Measurements from ENCODE around the gene DDX51.
A peak's percentile ranks its signal among the peaks of the same experiment; 100 is the strongest.

Gene DDX51

DNA sequence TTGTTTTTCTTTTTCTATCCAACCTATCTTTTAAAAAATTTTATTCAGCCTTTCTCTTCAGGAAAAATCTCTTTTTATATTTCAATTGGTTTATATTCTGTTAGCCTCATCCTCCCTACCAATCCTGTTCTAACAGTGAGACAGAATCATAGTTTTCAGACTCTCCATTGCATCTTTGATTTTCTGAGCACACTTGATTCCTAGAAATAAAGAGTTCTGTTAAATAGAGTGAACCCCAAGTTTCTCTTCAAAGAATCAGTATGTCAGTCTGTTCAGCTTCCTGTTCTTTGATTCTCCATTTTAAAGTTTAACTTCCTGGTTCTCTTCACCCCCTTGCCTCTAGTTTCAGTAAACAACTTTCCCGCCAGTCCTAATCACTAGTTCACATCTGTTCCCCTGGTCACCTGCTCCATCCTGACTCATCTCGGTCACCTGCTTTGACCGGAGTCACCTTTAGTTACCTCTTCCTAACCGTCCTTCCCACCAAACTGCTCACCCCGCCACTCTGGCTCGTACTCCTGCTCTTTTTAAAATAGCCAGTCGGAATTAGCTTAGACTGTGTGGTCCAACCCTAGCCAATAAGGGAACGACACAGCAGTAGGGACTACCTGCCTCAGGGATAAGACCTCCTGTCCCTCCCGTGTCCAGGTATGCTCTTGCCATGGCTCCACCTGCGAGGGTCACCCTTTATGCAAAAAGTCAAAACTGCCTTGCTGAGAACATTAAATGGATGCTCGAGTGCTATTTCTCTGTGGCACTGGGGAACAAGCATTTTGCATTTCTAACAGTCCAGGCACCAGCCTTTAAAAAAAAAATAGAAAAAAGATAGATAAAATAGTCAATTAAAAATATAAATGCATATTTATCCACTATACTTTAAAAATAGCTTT lies 48.4 kb downstream of the DDX51 start:
- peak overlapping the region; percentile 84 for H3K27ac Mint-ChIP-seq
- H3K4me3 Mint-ChIP-seq, result peak overlapping the region; percentile 25
- no peaks in the 10 kb centered on the region for H3K27me3 Mint-ChIP-seq (ENCODE audit: low read depth)
- peaks cover 31% of the 10 kb centered on the region for H3K36me3 Mint-ChIP-seq (ENCODE audit: low read depth)
- peaks cover 9% of the 10 kb centered on the region for H3K4me1 Mint-ChIP-seq (ENCODE audit: low read depth)
- H3K9me3 Mint-ChIP-seq, result peaks cover 12% of the 10 kb centered on the region

DNA sequence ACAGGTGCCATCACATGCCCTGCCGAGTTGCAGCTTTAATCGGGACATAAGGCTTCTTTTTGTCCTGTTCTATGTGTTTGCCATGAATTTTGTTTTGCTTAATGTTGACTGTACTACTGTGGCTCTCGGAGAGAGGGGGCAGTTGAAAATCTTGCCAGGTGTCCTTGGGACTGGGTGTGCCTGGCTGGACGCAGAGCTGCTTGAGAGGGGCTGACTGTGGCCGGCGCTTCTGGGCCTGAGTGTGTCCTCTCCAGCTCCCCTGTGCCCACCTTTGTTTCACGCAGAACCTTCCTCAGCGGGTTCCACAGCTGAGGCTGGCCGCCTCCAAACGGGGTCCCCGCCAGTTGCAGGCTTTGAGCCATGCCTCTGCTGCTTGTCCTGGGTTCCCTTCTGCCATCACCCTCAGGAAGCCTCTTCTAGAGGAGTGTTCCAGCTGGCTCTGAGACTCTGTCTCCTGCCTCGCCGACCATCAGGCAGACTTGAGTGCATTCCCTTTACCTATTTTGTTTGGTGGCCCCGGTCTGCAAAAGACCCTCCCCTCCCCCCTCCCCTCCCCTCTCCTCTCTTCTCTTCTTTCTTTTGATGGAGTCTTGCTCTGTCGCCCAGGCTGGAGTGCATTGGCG lies 49.7 kb downstream of the DDX51 start:
- peaks cover 12% of the 10 kb centered on the region for H3K9me3 Mint-ChIP-seq
- peak overlapping the region; percentile 41 for H3K27ac Mint-ChIP-seq
- no peak overlapping the region for H3K4me3 Mint-ChIP-seq
- peaks cover 12% of the 10 kb centered on the region for H3K4me1 Mint-ChIP-seq (ENCODE audit: low read depth)
- H3K27me3 Mint-ChIP-seq (ENCODE audit: low read depth), result no peaks in the 10 kb centered on the region
- H3K36me3 Mint-ChIP-seq (ENCODE audit: low read depth), result peaks cover 33% of the 10 kb centered on the region

DNA sequence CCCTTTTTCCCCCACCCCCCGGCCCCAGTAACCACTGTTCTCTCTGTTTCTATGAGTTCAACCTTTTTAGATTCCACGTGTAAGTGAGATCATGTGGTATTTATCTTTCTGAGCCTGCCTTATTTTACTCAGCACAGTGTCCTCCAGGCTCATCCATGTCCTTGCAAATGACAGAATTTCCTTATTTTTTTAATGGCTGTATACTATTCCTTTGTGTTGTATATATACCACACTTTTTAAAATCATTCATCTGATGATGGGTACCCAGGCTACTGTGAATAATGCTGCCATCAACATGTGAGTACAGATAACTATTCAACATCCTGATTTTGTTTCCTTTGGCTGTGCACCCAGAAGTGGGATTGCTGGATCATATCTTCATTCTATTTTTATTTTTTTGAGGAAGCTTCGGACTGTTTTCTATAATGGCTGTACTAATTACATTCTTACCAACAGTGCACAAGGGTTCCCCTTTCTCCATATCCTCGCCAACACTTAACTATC lies 54.7 kb downstream of the DDX51 start:
- Mint-ChIP-seq H3K27ac (no peak overlapping the region), H3K9me3 (no peaks in the 10 kb centered on the region), H3K4me1 (ENCODE audit: low read depth) (peaks cover 21% of the 10 kb centered on the region), H3K4me3 (no peak overlapping the region), H3K36me3 (ENCODE audit: low read depth) (peaks cover 18% of the 10 kb centered on the region), H3K27me3 (ENCODE audit: low read depth) (no peaks in the 10 kb centered on the region)

Data from T-helper 1 cell treated with Interleukin-12 subunit alpha and Interleukin-12 subunit beta and Interleukin-4 antibody, amounts not matched to agents 30 μg/mL and 1 μg/mL, for 36 hours (primary cell).